ENCODE measurements around the gene PFKFB2. TPM values are rescaled to one million over a fixed set of nuclear protein-coding genes. Genes with fewer than 3 reads are reported as not detected.

The PFKFB2 gene
- total RNA-seq, 1 experiment from 2014 or later = 35.6 TPM

- intact Hi-C loops (cut with micrococcal nuclease; ENCODE audit: unreplicated experiment) = no loop called here
- POLR2A ChIA-PET = no interaction called here
- no TSS peak for BruUV-seq (replicated peaks)
- no peak for ATAC-seq
- TF ChIP-seq SIN3A (IDR thresholded peaks at IDR 0.05; ENCODE audit: borderline replicate concordance, insufficient read depth, low read depth, low read length) (no peak), TCF7L2 (IDR thresholded peaks at IDR 0.05; ENCODE audit: low read depth, low read length) (no peak), REST (IDR thresholded peaks at IDR 0.05; ENCODE audit: insufficient read depth in 1 of 2, low read depth in 2 of 2, low read length in 1 of 2) (no peak), POLR2AphosphoS5 (IDR thresholded peaks at IDR 0.05; ENCODE audit: low read depth, low read length) (no peak)
- TF ChIP-seq, protein P1, sequence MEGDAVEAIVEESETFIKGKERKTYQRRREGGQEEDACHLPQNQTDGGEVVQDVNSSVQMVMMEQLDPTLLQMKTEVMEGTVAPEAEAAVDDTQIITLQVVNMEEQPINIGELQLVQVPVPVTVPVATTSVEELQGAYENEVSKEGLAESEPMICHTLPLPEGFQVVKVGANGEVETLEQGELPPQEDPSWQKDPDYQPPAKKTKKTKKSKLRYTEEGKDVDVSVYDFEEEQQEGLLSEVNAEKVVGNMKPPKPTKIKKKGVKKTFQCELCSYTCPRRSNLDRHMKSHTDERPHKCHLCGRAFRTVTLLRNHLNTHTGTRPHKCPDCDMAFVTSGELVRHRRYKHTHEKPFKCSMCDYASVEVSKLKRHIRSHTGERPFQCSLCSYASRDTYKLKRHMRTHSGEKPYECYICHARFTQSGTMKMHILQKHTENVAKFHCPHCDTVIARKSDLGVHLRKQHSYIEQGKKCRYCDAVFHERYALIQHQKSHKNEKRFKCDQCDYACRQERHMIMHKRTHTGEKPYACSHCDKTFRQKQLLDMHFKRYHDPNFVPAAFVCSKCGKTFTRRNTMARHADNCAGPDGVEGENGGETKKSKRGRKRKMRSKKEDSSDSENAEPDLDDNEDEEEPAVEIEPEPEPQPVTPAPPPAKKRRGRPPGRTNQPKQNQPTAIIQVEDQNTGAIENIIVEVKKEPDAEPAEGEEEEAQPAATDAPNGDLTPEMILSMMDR (IDR thresholded peaks at IDR 0.05) = no peak
- no peaks in the 10 kb centered on the region for H3K4me1 ChIP-seq (ENCODE audit: control insufficient read depth, insufficient read depth, low read length)
- no peaks in the 10 kb centered on the region for H3K9me3 ChIP-seq (ENCODE audit: control insufficient read depth, insufficient read depth, low read depth, low read length)
- H3K36me3 ChIP-seq (ENCODE audit: control insufficient read depth, insufficient read depth, low read length) = no peaks in the 10 kb centered on the region
- DNase-seq (ENCODE audit: low read depth, low spot score) = no peak
- H3K4me3 ChIP-seq (ENCODE audit: low read depth in 2 of 2, low read length in 2 of 2) = no peak overlapping the region
- CTCF ChIA-PET = no interaction called here
- in situ Hi-C loops (cut with HindIII; ENCODE audit: low pct_unique_long_range_greater_than_20kb, low sequenced_read_pairs) = no loop called here
- no peak overlapping the region for H3K27ac ChIP-seq (ENCODE audit: low read length)
- peaks cover 13% of the 10 kb centered on the region for H3K27me3 ChIP-seq (ENCODE audit: control insufficient read depth, insufficient read depth, low read length)
Observed at GRCh38 chr1:207015791-207016190, 37.3 kb upstream of the PFKFB2 start.

DNA sequence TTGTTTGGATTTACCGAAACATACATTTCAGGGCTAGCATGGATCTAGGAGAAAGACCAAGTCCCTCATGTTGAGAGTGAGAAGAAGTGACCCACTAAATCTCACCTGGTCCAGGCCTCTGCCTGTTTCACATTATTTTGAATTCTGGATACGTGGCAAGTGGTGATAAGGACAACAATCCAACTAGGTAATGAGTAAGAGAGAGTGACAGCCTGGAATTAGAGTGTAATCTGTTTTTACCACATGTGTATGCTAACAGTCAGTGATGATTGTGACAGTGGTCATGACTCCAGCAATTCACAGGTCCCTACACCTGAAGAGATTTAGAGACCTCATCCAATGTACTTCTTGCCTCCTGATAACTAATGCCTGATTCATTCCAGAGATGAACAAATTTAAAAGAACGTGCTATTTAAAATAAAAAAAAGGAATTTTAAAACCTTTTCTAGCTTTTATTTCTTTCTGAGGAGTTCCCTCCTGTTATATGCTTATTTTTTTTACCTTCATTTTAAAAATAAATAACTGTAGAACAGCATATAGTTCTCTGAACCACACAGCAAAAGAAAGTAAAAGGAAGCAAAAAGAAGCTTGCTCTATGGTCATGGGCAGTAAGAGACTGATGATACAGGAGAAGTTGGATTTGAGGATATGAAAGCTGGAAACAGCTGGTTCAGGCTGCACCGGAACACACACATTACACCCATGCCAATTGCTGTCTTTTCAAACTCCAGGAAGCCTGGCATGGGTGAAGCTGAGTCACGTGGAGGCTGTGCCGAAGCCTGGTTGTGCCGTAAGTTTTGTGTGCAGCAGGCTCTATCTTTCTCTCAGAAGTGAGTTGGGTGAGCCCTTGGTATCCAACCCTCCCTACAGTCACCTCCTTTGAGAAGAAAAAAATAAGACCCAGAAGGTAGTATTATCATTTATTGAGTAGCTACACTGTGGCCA is 35.2 kb upstream of the PFKFB2 start:
- ChIA-PET CTCF (no interaction called here), POLR2A (no interaction called here)
- no peak overlapping the region for H3K27ac ChIP-seq (ENCODE audit: low read length)
- no peak overlapping the region for H3K4me3 ChIP-seq (ENCODE audit: low read depth in 2 of 2, low read length in 2 of 2)
- no peak for TF ChIP-seq POLR2AphosphoS5 (IDR thresholded peaks at IDR 0.05; ENCODE audit: low read depth, low read length)
- no peaks in the 10 kb centered on the region for H3K4me1 ChIP-seq (ENCODE audit: control insufficient read depth, insufficient read depth, low read length)
- no peaks in the 10 kb centered on the region for H3K36me3 ChIP-seq (ENCODE audit: control insufficient read depth, insufficient read depth, low read length)
- intact Hi-C loops (cut with micrococcal nuclease; ENCODE audit: unreplicated experiment) = no loop called here
- no peaks in the 10 kb centered on the region for H3K9me3 ChIP-seq (ENCODE audit: control insufficient read depth, insufficient read depth, low read depth, low read length)
- ATAC-seq (no peak), DNase-seq (ENCODE audit: low read depth, low spot score) (no peak)
- no TSS peak for BruUV-seq (replicated peaks)
- H3K27me3 ChIP-seq (ENCODE audit: control insufficient read depth, insufficient read depth, low read length) = peaks cover 4% of the 10 kb centered on the region; the same call in 1 of the 2 replicates
- in situ Hi-C loops (cut with HindIII; ENCODE audit: low pct_unique_long_range_greater_than_20kb, low sequenced_read_pairs) = no loop called here

DNA sequence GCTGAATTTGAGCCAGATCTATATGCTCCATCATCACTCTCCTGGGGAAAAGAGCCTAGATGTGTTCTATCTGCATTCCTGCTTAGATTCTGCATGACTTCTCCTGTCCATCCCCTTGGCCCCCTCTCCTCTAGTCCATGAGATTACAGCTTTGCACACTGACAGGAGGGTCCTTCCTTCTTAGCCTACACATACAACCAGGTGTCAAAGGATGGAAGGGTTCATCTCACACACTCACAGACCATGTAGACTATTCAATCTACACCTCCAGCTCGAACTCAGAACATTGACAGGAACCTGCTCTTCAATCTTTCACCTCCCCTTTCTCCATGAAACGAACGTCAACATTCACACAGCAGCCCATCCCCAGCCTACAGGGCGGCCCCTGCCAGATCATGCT is 34.4 kb upstream of the PFKFB2 start:
- no peak for DNase-seq (ENCODE audit: low read depth, low spot score)
- POLR2A ChIA-PET = no interaction called here
- BruUV-seq (replicated peaks) = no TSS peak

More for the DNA sequence above, 34.4 kb upstream of the PFKFB2 start:
- in situ Hi-C loops (cut with HindIII; ENCODE audit: low pct_unique_long_range_greater_than_20kb, low sequenced_read_pairs) (no loop called here), intact Hi-C loops (cut with micrococcal nuclease; ENCODE audit: unreplicated experiment) (no loop called here)
- CTCF ChIA-PET = no interaction called here
- Histone ChIP-seq H3K27me3 (ENCODE audit: control insufficient read depth, insufficient read depth, low read length) (no peaks in the 10 kb centered on the region; the same call in 1 of the 2 replicates), H3K9me3 (ENCODE audit: control insufficient read depth, insufficient read depth, low read depth, low read length) (no peaks in the 10 kb centered on the region), H3K27ac (ENCODE audit: low read length) (no peak overlapping the region), H3K4me3 (ENCODE audit: low read depth in 2 of 2, low read length in 2 of 2) (no peak overlapping the region), H3K4me1 (ENCODE audit: control insufficient read depth, insufficient read depth, low read length) (no peaks in the 10 kb centered on the region), H3K36me3 (ENCODE audit: control insufficient read depth, insufficient read depth, low read length) (no peaks in the 10 kb centered on the region)
- ATAC-seq = no peak
- no peak for TF ChIP-seq REST (IDR thresholded peaks at IDR 0.05; ENCODE audit: insufficient read depth in 1 of 2, low read depth in 2 of 2, low read length in 1 of 2)
- TF ChIP-seq, protein P1 (IDR thresholded peaks at IDR 0.05) = no peak
- TF ChIP-seq SIN3A (IDR thresholded peaks at IDR 0.05; ENCODE audit: borderline replicate concordance, insufficient read depth, low read depth, low read length) = no peak
- no peak for TF ChIP-seq TCF7L2 (IDR thresholded peaks at IDR 0.05; ENCODE audit: low read depth, low read length)
- TF ChIP-seq POLR2AphosphoS5 (IDR thresholded peaks at IDR 0.05; ENCODE audit: low read depth, low read length) = no peak
